OCI-LY7 (cell line): ENCODE data around the gene CYB561.

Source experiments
- EZH2phosphoT487 ChIP-seq: fragments of 200-600 bp; sonication (generic); IDR thresholded peaks from 2 replicates; pipeline ENCODE4 v1.6.1; 2018; ENCODE audit warnings: low read depth, borderline replicate concordance, mild to moderate bottlenecking, mixed run types, antibody characterized with exemption, low read length, moderate library complexity, mixed read lengths
- TF ChIP-seq, protein P1 (sequence below): fragments of 200-600 bp; sonication (generic); conservative IDR thresholded peaks from 2 replicates; pipeline ENCODE4 v1.5.1; 2014; ENCODE audit warnings: mild to moderate bottlenecking, antibody characterized with exemption, low read length, moderate library complexity, mixed read lengths

DNA sequence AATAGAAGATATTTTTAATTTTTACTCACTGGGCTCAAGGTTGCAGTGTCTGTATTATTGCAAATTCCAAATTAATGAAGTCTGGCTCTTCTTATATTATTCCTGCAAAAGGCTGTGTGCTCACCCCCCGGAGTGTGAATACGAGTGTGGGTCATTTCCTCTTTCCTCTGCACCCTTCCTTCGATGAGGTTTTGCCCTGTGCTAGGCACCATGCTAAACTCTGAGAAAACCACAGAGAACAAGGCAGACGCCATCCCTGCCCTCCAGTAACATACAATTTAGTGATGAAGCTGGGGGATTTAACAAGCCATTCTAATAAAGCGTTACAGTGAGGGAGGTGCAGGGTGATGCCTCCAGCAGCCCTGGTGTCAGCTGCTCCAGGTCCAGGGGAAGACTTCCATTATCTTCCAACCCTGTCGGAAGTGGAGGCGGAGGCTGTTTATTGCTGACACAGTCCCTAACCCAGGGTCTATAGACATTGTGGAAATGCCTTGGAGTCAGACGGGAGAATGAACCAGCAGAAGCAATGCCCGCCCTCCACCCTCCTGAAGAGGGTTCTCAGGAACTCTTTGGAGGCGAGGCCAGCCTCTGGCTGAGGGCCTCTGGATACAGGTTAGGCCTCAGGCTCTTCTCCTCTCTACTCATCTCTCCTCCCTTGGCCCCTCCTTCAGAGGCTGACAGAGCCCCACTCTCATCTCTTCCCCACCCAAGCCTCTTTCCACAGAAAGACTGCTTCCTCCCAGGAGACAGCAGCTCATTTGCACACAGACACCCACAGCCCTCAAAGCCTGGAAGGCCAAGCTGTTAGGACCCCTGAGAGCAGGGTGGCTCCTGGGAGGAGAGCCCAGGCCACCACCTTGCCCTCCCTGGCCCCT, 28.7 kb upstream of the CYB561 start:
- no peak for TF ChIP-seq EZH2phosphoT487
- TF ChIP-seq, protein P1, sequence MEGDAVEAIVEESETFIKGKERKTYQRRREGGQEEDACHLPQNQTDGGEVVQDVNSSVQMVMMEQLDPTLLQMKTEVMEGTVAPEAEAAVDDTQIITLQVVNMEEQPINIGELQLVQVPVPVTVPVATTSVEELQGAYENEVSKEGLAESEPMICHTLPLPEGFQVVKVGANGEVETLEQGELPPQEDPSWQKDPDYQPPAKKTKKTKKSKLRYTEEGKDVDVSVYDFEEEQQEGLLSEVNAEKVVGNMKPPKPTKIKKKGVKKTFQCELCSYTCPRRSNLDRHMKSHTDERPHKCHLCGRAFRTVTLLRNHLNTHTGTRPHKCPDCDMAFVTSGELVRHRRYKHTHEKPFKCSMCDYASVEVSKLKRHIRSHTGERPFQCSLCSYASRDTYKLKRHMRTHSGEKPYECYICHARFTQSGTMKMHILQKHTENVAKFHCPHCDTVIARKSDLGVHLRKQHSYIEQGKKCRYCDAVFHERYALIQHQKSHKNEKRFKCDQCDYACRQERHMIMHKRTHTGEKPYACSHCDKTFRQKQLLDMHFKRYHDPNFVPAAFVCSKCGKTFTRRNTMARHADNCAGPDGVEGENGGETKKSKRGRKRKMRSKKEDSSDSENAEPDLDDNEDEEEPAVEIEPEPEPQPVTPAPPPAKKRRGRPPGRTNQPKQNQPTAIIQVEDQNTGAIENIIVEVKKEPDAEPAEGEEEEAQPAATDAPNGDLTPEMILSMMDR, result no peak
